B cell (primary cell): ENCODE results near the gene NEUROG1.

ENCODE experiments used
- EZH2 ChIP-seq: IDR thresholded peaks from 2 replicates; pipeline ENCODE4 v1.6.1; 2012; ENCODE audit warnings: borderline replicate concordance, low read depth, mild to moderate bottlenecking, moderate library complexity, low read length; ENCODE audit not compliant: insufficient read depth, poor library complexity, severe bottlenecking
- TF ChIP-seq, protein P1 (sequence below): fragments of 200-600 bp; IDR thresholded peaks from one replicate; pipeline ENCODE4 v1.8.0; 2022; ENCODE audit warnings: antibody characterized with exemption, mild to moderate bottlenecking

DNA sequence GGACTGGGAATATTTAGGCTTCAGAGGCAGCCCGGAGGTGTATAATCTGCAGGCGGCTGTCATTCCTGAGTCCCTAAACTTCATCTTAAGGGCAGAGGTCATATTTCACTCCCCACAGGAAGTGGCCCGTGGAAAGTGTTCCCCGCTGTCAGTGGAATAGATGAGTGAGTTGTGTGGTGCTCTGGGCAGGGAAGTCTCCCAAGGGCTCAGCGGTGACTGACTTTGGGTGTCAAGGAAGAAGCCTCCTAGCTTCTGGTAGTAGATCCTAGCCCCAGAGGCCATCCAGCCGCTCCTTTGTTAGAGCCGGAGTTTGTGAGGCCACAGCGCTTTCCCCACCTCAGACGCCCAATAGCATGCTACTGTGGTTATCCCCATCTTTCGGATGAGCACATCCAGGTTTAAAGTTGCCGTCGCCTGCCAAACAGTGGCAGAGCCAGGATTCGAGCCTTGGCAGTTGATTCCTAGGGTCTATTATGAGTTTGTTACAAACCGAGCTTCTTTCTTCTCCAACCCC, 44.7 kb downstream of the NEUROG1 start:
- TF ChIP-seq, protein P1, sequence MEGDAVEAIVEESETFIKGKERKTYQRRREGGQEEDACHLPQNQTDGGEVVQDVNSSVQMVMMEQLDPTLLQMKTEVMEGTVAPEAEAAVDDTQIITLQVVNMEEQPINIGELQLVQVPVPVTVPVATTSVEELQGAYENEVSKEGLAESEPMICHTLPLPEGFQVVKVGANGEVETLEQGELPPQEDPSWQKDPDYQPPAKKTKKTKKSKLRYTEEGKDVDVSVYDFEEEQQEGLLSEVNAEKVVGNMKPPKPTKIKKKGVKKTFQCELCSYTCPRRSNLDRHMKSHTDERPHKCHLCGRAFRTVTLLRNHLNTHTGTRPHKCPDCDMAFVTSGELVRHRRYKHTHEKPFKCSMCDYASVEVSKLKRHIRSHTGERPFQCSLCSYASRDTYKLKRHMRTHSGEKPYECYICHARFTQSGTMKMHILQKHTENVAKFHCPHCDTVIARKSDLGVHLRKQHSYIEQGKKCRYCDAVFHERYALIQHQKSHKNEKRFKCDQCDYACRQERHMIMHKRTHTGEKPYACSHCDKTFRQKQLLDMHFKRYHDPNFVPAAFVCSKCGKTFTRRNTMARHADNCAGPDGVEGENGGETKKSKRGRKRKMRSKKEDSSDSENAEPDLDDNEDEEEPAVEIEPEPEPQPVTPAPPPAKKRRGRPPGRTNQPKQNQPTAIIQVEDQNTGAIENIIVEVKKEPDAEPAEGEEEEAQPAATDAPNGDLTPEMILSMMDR: no peak
- TF ChIP-seq EZH2: no peak
